CD4-positive, CD25-positive, alpha-beta regulatory T cell (primary cell): ENCODE results near the gene NCAN. TPM values are rescaled to one million over a fixed set of nuclear protein-coding genes. Genes with fewer than 3 reads are reported as not detected.

ENCODE experiments used
- ATAC-seq, 2 donors: fragments of 150-1000 bp; cut with Tn5 transposase; one replicate each; pipeline ENCODE4 v1.10.0; 2021; ENCODE audit warnings: low read depth in 2 of 2, moderate number of reproducible peaks in 2 of 2, moderate library complexity in 1 of 2
- DNase-seq, 3 donors: peaks; one replicate each; pipeline versions ENCODE4 v3.0.0 to v3.0.0-alpha.2; 2012 to 2022; ENCODE audit warnings: mixed read lengths in 1 of 3
- H3K27ac ChIP-seq: one replicate; pipeline ENCODE4 v1.7.0; 2013; ENCODE audit warnings: mild to moderate bottlenecking, low read length; ENCODE audit not compliant: insufficient read depth, poor library complexity, severe bottlenecking
- H3K27me3 ChIP-seq: one replicate; pipeline ENCODE4 v1.7.0; 2013; ENCODE audit warnings: low read length; ENCODE audit not compliant: control insufficient read depth, insufficient read depth
- H3K36me3 ChIP-seq: one replicate; pipeline ENCODE4 v1.7.0; 2013; ENCODE audit warnings: mild to moderate bottlenecking, low read length, moderate library complexity; ENCODE audit not compliant: control insufficient read depth, insufficient read depth
- H3K4me1 ChIP-seq: 2 replicates; pipeline ENCODE4 v1.7.0; 2013; ENCODE audit warnings: mild to moderate bottlenecking, low read length; ENCODE audit not compliant: insufficient read depth, control insufficient read depth, poor library complexity, severe bottlenecking
- H3K4me3 ChIP-seq: one replicate; pipeline ENCODE4 v1.7.0; 2013; ENCODE audit warnings: low read depth, mild to moderate bottlenecking, low read length, moderate library complexity
- H3K9me3 ChIP-seq, 2 experiments: 1 replicate in 1 of 2; 2 replicates in 1 of 2; pipeline ENCODE4 v1.7.0; 2013; ENCODE audit warnings: low read length in 2 of 2, mild to moderate bottlenecking in 1 of 2, moderate library complexity in 1 of 2; ENCODE audit not compliant: control insufficient read depth in 2 of 2
- H3K27ac Mint-ChIP-seq, 3 donors: one replicate each; pipeline ENCODE4 v1.8.0; 2020 to 2022; ENCODE audit warnings: mild to moderate bottlenecking in 3 of 3, mixed read lengths in 3 of 3, moderate library complexity in 2 of 3
- H3K27me3 Mint-ChIP-seq: one replicate; pipeline ENCODE4 v1.8.0; 2022; ENCODE audit warnings: mild to moderate bottlenecking, mixed read lengths
- H3K36me3 Mint-ChIP-seq: one replicate; pipeline ENCODE4 v1.8.0; 2020; ENCODE audit warnings: mixed read lengths
- H3K4me1 Mint-ChIP-seq, 4 donors: one replicate each; pipeline ENCODE4 v1.8.0; 2020 to 2022; ENCODE audit warnings: mixed read lengths in 4 of 4, mild to moderate bottlenecking in 1 of 4
- H3K4me3 Mint-ChIP-seq, 4 donors: one replicate each; pipeline ENCODE4 v1.8.0; 2020 to 2022; ENCODE audit warnings: mild to moderate bottlenecking in 4 of 4, mixed read lengths in 4 of 4, moderate library complexity in 3 of 4
- H3K9me3 Mint-ChIP-seq, 7 donors: one replicate each; pipeline ENCODE4 v1.8.0; 2020 to 2022; ENCODE audit warnings: mixed read lengths in 7 of 7, mild to moderate bottlenecking in 3 of 7, moderate library complexity in 2 of 7
- polyA plus RNA-seq, 4 donors: library from polyadenylated mRNA; unstranded; fragments of 300-500 nt; fragmentation: Illumina TruSeq; gene quantifications; one replicate each; pipeline ENCODE4 v1.2.3, GENCODE V29; 2021
- total RNA-seq: library from RNA; stranded (reverse); gene quantifications from one replicate; pipeline ENCODE4 v1.2.3, GENCODE V29; 2022

NCAN gene
- total and polyA plus RNA-seq, 5 donors from 2014 or later, result not detected

DNA sequence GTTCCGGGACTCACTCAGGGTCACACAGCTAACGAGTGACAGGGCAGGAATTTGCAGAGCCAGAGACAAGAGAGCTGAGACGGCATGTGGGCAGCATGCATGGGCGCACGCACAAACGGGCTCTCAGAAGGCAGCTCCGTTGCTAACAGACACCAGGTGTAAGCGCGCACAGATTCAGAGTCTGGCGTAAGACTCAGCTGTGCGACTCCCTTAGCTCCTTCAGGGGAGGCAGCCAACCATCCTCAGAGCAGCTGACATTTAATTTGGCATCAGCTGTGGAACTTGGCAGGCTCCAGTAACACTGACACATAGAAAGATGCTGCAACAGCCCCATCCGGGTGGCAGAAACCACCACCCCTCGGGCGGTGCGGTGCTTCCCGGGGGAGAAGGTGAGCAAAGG is 68.8 kb downstream of the NCAN start:
- no peak for ATAC-seq
- Mint-ChIP-seq H3K36me3 (peaks cover 33% of the 10 kb centered on the region), H3K27me3 (no peaks in the 10 kb centered on the region), H3K9me3 (no peaks in the 10 kb centered on the region), H3K4me1 (peaks cover 0 to 4% (median 0%) of the 10 kb centered on the region in 4 donors), H3K27ac (no peak overlapping the region), H3K4me3 (no peak overlapping the region)
- Histone ChIP-seq H3K27me3 (no peaks in the 10 kb centered on the region), H3K4me3 (no peak overlapping the region), H3K4me1 (no peaks in the 10 kb centered on the region), H3K9me3 (no peaks in the 10 kb centered on the region), H3K36me3 (peaks cover 74% of the 10 kb centered on the region), H3K27ac (no peak overlapping the region)
- DNase-seq, result no peak

GRCh38 chr19:19285686-19286085 is 73.9 kb downstream of the NCAN start:
- ATAC-seq (no peak), DNase-seq (no peak)
- H3K27ac ChIP-seq, result no peak overlapping the region
- H3K27me3 ChIP-seq, result no peaks in the 10 kb centered on the region
- Mint-ChIP-seq H3K27me3 (no peaks in the 10 kb centered on the region), H3K4me1 (peaks cover 0 to 4% (median under 1%) of the 10 kb centered on the region in 4 donors), H3K36me3 (peaks cover 33% of the 10 kb centered on the region), H3K9me3 (no peaks in the 10 kb centered on the region), H3K27ac (no peak overlapping the region), H3K4me3 (no peak overlapping the region)
- H3K4me1 ChIP-seq, result no peaks in the 10 kb centered on the region
- no peaks in the 10 kb centered on the region for H3K9me3 ChIP-seq
- H3K36me3 ChIP-seq, result peaks cover 57% of the 10 kb centered on the region
- H3K4me3 ChIP-seq, result no peak overlapping the region

GRCh38 chr19:19292607-19293006 is 80.8 kb downstream of the NCAN start:
- no peak for DNase-seq
- peaks cover 43% of the 10 kb centered on the region for H3K36me3 Mint-ChIP-seq
- ATAC-seq, result no peak
- no peaks in the 10 kb centered on the region for H3K27me3 ChIP-seq
- no peak overlapping the region for H3K4me3 Mint-ChIP-seq
- no peaks in the 10 kb centered on the region for H3K9me3 ChIP-seq
- H3K27ac Mint-ChIP-seq, result no peak overlapping the region
- no peak overlapping the region for H3K4me3 ChIP-seq
- H3K27me3 Mint-ChIP-seq, result no peaks in the 10 kb centered on the region
- H3K4me1 ChIP-seq, result no peaks in the 10 kb centered on the region
- H3K36me3 ChIP-seq, result peaks cover 39% of the 10 kb centered on the region
- H3K27ac ChIP-seq, result no peak overlapping the region
- peaks cover 0 to 5% (median 0%) of the 10 kb centered on the region in 7 donors for H3K9me3 Mint-ChIP-seq
- H3K4me1 Mint-ChIP-seq, result peaks cover 0 to 5% (median 0%) of the 10 kb centered on the region in 4 donors

- Histone ChIP-seq H3K4me1 (no peaks in the 10 kb centered on the region), H3K27me3 (no peaks in the 10 kb centered on the region), H3K4me3 (no peak overlapping the region), H3K9me3 (no peaks in the 10 kb centered on the region), H3K36me3 (peaks cover 28% of the 10 kb centered on the region), H3K27ac (no peak overlapping the region)
- H3K4me1 Mint-ChIP-seq, result peaks cover 0 to 3% (median 0%) of the 10 kb centered on the region in 4 donors
- no peak for DNase-seq
- no peak overlapping the region for H3K4me3 Mint-ChIP-seq
- H3K36me3 Mint-ChIP-seq, result peaks cover 40% of the 10 kb centered on the region
- H3K27ac Mint-ChIP-seq, result peak overlapping the region in 1 of 3 donors; percentile 65
- H3K27me3 Mint-ChIP-seq, result no peaks in the 10 kb centered on the region
- H3K9me3 Mint-ChIP-seq, result peaks cover 0 to 5% (median 0%) of the 10 kb centered on the region in 7 donors
- no peak for ATAC-seq
Observed at GRCh38 chr19:19294914-19295313, 83.2 kb downstream of the NCAN start.

GRCh38 chr19:19296953-19297689 is 85.4 kb downstream of the NCAN start:
- no peak for ATAC-seq
- Histone ChIP-seq H3K36me3 (peaks cover 39% of the 10 kb centered on the region), H3K27ac (no peak overlapping the region), H3K9me3 (no peaks in the 10 kb centered on the region), H3K4me3 (no peak overlapping the region), H3K4me1 (no peaks in the 10 kb centered on the region), H3K27me3 (no peaks in the 10 kb centered on the region)
- Mint-ChIP-seq H3K4me3 (no peak overlapping the region), H3K9me3 (peaks cover 0 to 2% (median 0%) of the 10 kb centered on the region in 7 donors), H3K27me3 (no peaks in the 10 kb centered on the region), H3K4me1 (no peaks in the 10 kb centered on the region), H3K27ac (peak overlapping the region in 1 of 3 donors; percentile 35), H3K36me3 (peaks cover 29% of the 10 kb centered on the region)
- DNase-seq, result no peak

DNA sequence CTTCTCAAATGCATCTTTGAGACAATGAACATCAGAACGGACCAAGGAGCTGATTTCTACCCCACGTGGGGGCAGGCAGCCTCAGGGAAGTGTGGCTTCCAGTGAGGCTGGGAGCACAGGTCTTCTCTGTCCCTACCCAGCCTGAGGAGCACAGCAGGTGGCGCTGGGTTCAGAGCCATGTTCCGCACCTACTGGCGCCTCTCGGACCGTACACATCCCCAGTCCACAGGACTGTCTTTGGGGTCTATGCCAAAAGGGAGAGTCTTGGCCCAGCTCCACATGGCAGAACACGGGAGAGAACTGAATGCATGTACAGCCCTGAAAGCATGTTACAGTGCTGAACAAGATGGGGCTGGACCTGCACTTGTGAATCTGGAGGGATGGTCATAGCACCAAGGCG is 86.0 kb downstream of the NCAN start:
- no peaks in the 10 kb centered on the region for H3K4me1 Mint-ChIP-seq
- peak overlapping the region in 1 of 3 donors; percentile 35 for H3K27ac Mint-ChIP-seq

GRCh38 chr19:19300613-19301012 is 88.9 kb downstream of the NCAN start:
- no peaks in the 10 kb centered on the region for H3K27me3 Mint-ChIP-seq
- DNase-seq (no peak), ATAC-seq (no peak)
- H3K9me3 ChIP-seq, result no peaks in the 10 kb centered on the region
- H3K27ac ChIP-seq, result no peak overlapping the region
- H3K4me1 Mint-ChIP-seq, result peaks cover 0 to 2% (median 0%) of the 10 kb centered on the region in 4 donors
- H3K27me3 ChIP-seq, result no peaks in the 10 kb centered on the region
- H3K36me3 ChIP-seq, result peaks cover 50% of the 10 kb centered on the region
- no peak overlapping the region for H3K4me3 Mint-ChIP-seq
- peaks cover 19% of the 10 kb centered on the region for H3K36me3 Mint-ChIP-seq
- no peak overlapping the region for H3K27ac Mint-ChIP-seq
- no peaks in the 10 kb centered on the region for H3K4me1 ChIP-seq
- no peaks in the 10 kb centered on the region for H3K9me3 Mint-ChIP-seq
- no peak overlapping the region for H3K4me3 ChIP-seq

More for the DNA sequence above, 86.0 kb downstream of the NCAN start:
- no peak for DNase-seq
- Histone ChIP-seq H3K27me3 (no peaks in the 10 kb centered on the region), H3K27ac (no peak overlapping the region), H3K9me3 (no peaks in the 10 kb centered on the region), H3K4me3 (no peak overlapping the region), H3K36me3 (peaks cover 38% of the 10 kb centered on the region), H3K4me1 (no peaks in the 10 kb centered on the region)
- Mint-ChIP-seq H3K36me3 (peaks cover 23% of the 10 kb centered on the region), H3K9me3 (peaks cover 0 to 2% (median 0%) of the 10 kb centered on the region in 7 donors), H3K27me3 (no peaks in the 10 kb centered on the region), H3K4me3 (no peak overlapping the region)
- ATAC-seq, result no peak
